Measurements from ENCODE around the gene KANSL1. TPM values are rescaled to one million over a fixed set of nuclear protein-coding genes. Genes with fewer than 3 reads are reported as not detected.

KANSL1 gene
- total RNA-seq, 4 donors from 2014 or later: 91.3 to 120 (median 105) TPM

GRCh38 chr17:45982791-45983613 is 210.2 kb downstream of the KANSL1 start:
- TF ChIP-seq EP300 (IDR thresholded peaks at IDR 0.05) (no peak), POLR2A (IDR thresholded peaks at IDR 0.05) (no peak)
- TF ChIP-seq, protein P1, sequence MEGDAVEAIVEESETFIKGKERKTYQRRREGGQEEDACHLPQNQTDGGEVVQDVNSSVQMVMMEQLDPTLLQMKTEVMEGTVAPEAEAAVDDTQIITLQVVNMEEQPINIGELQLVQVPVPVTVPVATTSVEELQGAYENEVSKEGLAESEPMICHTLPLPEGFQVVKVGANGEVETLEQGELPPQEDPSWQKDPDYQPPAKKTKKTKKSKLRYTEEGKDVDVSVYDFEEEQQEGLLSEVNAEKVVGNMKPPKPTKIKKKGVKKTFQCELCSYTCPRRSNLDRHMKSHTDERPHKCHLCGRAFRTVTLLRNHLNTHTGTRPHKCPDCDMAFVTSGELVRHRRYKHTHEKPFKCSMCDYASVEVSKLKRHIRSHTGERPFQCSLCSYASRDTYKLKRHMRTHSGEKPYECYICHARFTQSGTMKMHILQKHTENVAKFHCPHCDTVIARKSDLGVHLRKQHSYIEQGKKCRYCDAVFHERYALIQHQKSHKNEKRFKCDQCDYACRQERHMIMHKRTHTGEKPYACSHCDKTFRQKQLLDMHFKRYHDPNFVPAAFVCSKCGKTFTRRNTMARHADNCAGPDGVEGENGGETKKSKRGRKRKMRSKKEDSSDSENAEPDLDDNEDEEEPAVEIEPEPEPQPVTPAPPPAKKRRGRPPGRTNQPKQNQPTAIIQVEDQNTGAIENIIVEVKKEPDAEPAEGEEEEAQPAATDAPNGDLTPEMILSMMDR (IDR thresholded peaks at IDR 0.05): no peak
- Histone ChIP-seq H3K27me3 (no peaks in the 10 kb centered on the region), H3K4me3 (no peak overlapping the region), H3K36me3 (peaks cover 0 to 6% (median 0%) of the 10 kb centered on the region in 3 donors), H3K27ac (no peak overlapping the region), H3K4me1 (no peaks in the 10 kb centered on the region), H3K9me3 (no peaks in the 10 kb centered on the region)
- no peak for DNase-seq (ENCODE audit: low spot score in 2 of 2)
- WGBS, 2 donors: 89 to 92% methylated on average over 20 to 37 of the region's 41 CpGs

GRCh38 chr17:45981306-45981705 is 211.9 kb downstream of the KANSL1 start:
- Histone ChIP-seq H3K27me3 (no peaks in the 10 kb centered on the region), H3K36me3 (peaks cover 0 to 6% (median 0%) of the 10 kb centered on the region in 3 donors), H3K9me3 (no peaks in the 10 kb centered on the region), H3K4me3 (no peak overlapping the region), H3K4me1 (no peaks in the 10 kb centered on the region), H3K27ac (no peak overlapping the region)
- TF ChIP-seq, protein P1 (IDR thresholded peaks at IDR 0.05): no peak
- TF ChIP-seq EP300 (IDR thresholded peaks at IDR 0.05) (no peak), POLR2A (IDR thresholded peaks at IDR 0.05) (no peak)
- DNase-seq (ENCODE audit: low spot score in 2 of 2): no peak
- 87 to 88% methylated on average over 7 of the region's 7 CpGs for WGBS, 2 donors

DNA sequence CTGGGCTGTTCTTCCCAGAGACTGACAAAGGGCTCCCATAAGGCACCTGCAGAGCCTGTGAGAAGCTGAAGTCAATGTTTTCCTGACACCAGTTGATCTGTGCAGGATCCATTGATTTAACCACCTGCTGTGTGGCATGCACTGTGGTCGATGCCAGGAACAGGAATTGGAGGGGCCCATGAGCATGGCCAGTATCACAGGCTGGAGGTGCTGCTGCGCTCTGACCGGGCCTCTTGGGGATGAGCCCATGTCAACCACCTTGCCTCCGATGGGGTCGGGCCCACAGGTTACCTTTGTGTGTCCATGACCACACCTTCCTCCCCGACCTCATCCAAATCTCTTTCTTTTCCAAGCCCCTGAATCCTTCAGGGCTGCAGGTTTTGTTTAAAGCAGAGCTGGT is 212.4 kb downstream of the KANSL1 start:
- H3K4me1 ChIP-seq: no peaks in the 10 kb centered on the region
- no peaks in the 10 kb centered on the region for H3K9me3 ChIP-seq
- no peak overlapping the region for H3K27ac ChIP-seq
- WGBS, 2 donors: 83 to 87% methylated on average over 6 of the region's 6 CpGs
- H3K27me3 ChIP-seq: no peaks in the 10 kb centered on the region
- H3K4me3 ChIP-seq: no peak overlapping the region
- no peak for TF ChIP-seq POLR2A (IDR thresholded peaks at IDR 0.05)
- TF ChIP-seq, protein P1 (IDR thresholded peaks at IDR 0.05): no peak
- TF ChIP-seq EP300 (IDR thresholded peaks at IDR 0.05): no peak
- peaks cover 0 to 6% (median 0%) of the 10 kb centered on the region in 3 donors for H3K36me3 ChIP-seq
- DNase-seq (ENCODE audit: low spot score in 2 of 2): no peak

Small RNAs within 50 kb of the gene (small RNA-seq; reads per million reads assigned to genes)
- gene RF00019: not detected

Other genes with a start within 250 kb of the KANSL1 start
- not detected for gene STH, start 194.2 kb downstream of the KANSL1 start, total RNA-seq
- 1 to 10 TPM; 1.8 to 4.3 (median 3.2) TPM for gene LRRC37A, start 101.7 kb upstream of the KANSL1 start, total RNA-seq
- 10 to 100 TPM in 3 of 4 donors, 1 to 10 TPM in 1; 2.1 to 27.8 (median 11.8) TPM for gene ARL17B, start 168.3 kb upstream of the KANSL1 start, total RNA-seq